Neural progenitor cell (in vitro differentiated cells): ENCODE measurements around the gene OR2A5.

ENCODE experiments used
- CTCF ChIP-seq: fragments of 200-600 bp; sonication (generic); IDR thresholded peaks from 2 replicates; pipeline ENCODE4 v1.5.1; 2017; ENCODE audit warnings: antibody characterized with exemption, mild to moderate bottlenecking
- EZH2 ChIP-seq: fragments of 200-600 bp; sonication (generic); IDR thresholded peaks from 2 replicates; pipeline ENCODE4 v1.6.1; 2017; ENCODE audit warnings: antibody characterized with exemption, mild to moderate bottlenecking, moderate library complexity
- EZH2phosphoT487 ChIP-seq: fragments of 200-600 bp; sonication (generic); IDR thresholded peaks from 2 replicates; pipeline ENCODE4 v1.6.1; 2017; ENCODE audit warnings: antibody characterized with exemption

GRCh38 chr7:144009361-144009760 is 39.4 kb upstream of the OR2A5 start:
- TF ChIP-seq CTCF (no peak), EZH2 (no peak), EZH2phosphoT487 (no peak)
